IMR-90 (cell line): Measurements from ENCODE around the gene MDFI. TPM values are rescaled to one million over a fixed set of nuclear protein-coding genes. Genes with fewer than 3 reads are reported as not detected.

Experiments
- ATAC-seq: fragments of 200-7000 bp; cut with Tn5 transposase; 2 replicates; pipeline ENCODE4 v1.9.1; 2020; ENCODE audit warnings: low read depth, mild to moderate bottlenecking, moderate library complexity
- BruUV-seq: library from RNA; stranded (reverse); fragments of 400-500 nt; replicated peaks from 2 replicates; lab custom pipeline; 2021; lab: Mats Ljungman, UMichigan
- CTCF ChIA-PET: fragments of 300-600 bp; formaldehyde crosslinking; extraction: SDS; loops from one replicate; lab custom pipeline; 2021; ENCODE audit warnings: antibody characterized with exemption; lab: Yijun Ruan, JAX
- POLR2A ChIA-PET: fragments of 300-600 bp; sonication (Branson Sonifier 250); formaldehyde crosslinking; loops from one replicate; lab custom pipeline; 2022; ENCODE audit warnings: antibody characterized with exemption; ENCODE audit not compliant: unreplicated experiment; lab: Charles Lee
- DNase-seq: peaks from one replicate; pipeline ENCODE4 v3.0.0; 2013
- H2AFZ ChIP-seq: replicated peaks from 2 replicates; pipeline ENCODE3; 2013; ENCODE audit warnings: low read length, mild to moderate bottlenecking; ENCODE audit not compliant: poor library complexity
- H2AK5ac ChIP-seq: 2 replicates; pipeline ENCODE4 v1.6.1; 2013; ENCODE audit warnings: low read depth, low read length, inconsistent platforms
- H2AK9ac ChIP-seq: replicated peaks from 2 replicates; pipeline ENCODE3; 2013; ENCODE audit warnings: mild to moderate bottlenecking, low read depth, low read length, moderate library complexity; ENCODE audit not compliant: poor library complexity
- H2BK120ac ChIP-seq: 2 replicates; pipeline ENCODE4 v1.6.1; 2013; ENCODE audit warnings: low read depth, low read length, inconsistent platforms
- H2BK15ac ChIP-seq: 3 replicates; pipeline ENCODE4 v1.6.1; 2013; ENCODE audit warnings: low read depth, low read length, inconsistent platforms
- H2BK20ac ChIP-seq: 2 replicates; pipeline ENCODE4 v1.6.1; 2013; ENCODE audit warnings: low read depth, mild to moderate bottlenecking, inconsistent platforms, low read length, moderate library complexity
- H2BK5ac ChIP-seq: 2 replicates; pipeline ENCODE4 v1.6.1; 2013; ENCODE audit warnings: mild to moderate bottlenecking, low read depth, low read length, inconsistent platforms; ENCODE audit not compliant: poor library complexity, severe bottlenecking
- H3K14ac ChIP-seq: replicated peaks from 2 replicates; pipeline ENCODE4 v1.6.1; 2013; ENCODE audit warnings: low read depth, low read length, inconsistent platforms
- H3K18ac ChIP-seq: 2 replicates; pipeline ENCODE4 v1.6.1; 2013; ENCODE audit warnings: low read depth, low read length, control low read depth
- H3K23ac ChIP-seq: 2 replicates; pipeline ENCODE4 v1.6.1; 2013; ENCODE audit warnings: low read depth, low read length, inconsistent platforms
- H3K27ac ChIP-seq: 2 replicates; pipeline ENCODE4 v1.5.1; 2013; ENCODE audit warnings: mild to moderate bottlenecking, control low read depth, low read length; ENCODE audit not compliant: insufficient read depth
- H3K27me3 ChIP-seq: 2 replicates; pipeline ENCODE4 v1.6.1; 2013; ENCODE audit warnings: low read length; ENCODE audit not compliant: control insufficient read depth, insufficient read depth
- H3K36me3 ChIP-seq: 2 replicates; pipeline ENCODE4 v1.6.1; 2013; ENCODE audit warnings: low read length, mixed read lengths; ENCODE audit not compliant: control insufficient read depth, insufficient read depth
- H3K4ac ChIP-seq: 2 replicates; pipeline ENCODE4 v1.6.1; 2013; ENCODE audit warnings: low read depth, low read length, inconsistent platforms
- H3K4me1 ChIP-seq: 2 replicates; pipeline ENCODE4 v1.6.1; 2013; ENCODE audit warnings: low read length, mixed read lengths; ENCODE audit not compliant: control insufficient read depth, insufficient read depth
- H3K4me2 ChIP-seq: 2 replicates; pipeline ENCODE4 v1.6.1; 2013; ENCODE audit warnings: low read depth, mild to moderate bottlenecking, control low read depth, low read length, moderate library complexity
- H3K4me3 ChIP-seq: 2 replicates; pipeline ENCODE4 v1.5.1; 2013; ENCODE audit warnings: low read depth, mild to moderate bottlenecking, control low read depth, low read length, moderate library complexity; ENCODE audit not compliant: insufficient read depth
- H3K56ac ChIP-seq: 2 replicates; pipeline ENCODE4 v1.6.1; 2013; ENCODE audit warnings: low read length, inconsistent platforms; ENCODE audit not compliant: insufficient read depth; ENCODE audit errors: extremely low read depth
- H3K79me1 ChIP-seq, 2 experiments: 2 replicates each; pipeline ENCODE4 v1.6.1; 2013; ENCODE audit warnings: low read length in 2 of 2, inconsistent platforms in 1 of 2, low read depth in 1 of 2
- H3K9ac ChIP-seq: 2 replicates; pipeline ENCODE4 v1.6.1; 2013; ENCODE audit warnings: low read depth, low read length, control low read depth
- H3K9me1 ChIP-seq: 2 replicates; pipeline ENCODE4 v1.6.1; 2013; ENCODE audit warnings: low read length, inconsistent platforms; ENCODE audit not compliant: insufficient read depth
- H3K9me3 ChIP-seq: 2 replicates; pipeline ENCODE4 v1.6.1; 2013; ENCODE audit warnings: low read length; ENCODE audit not compliant: control insufficient read depth, insufficient read depth
- H4K20me1 ChIP-seq: 2 replicates; pipeline ENCODE4 v1.6.1; 2013; ENCODE audit warnings: low read length, inconsistent platforms; ENCODE audit not compliant: insufficient read depth
- H4K5ac ChIP-seq: 2 replicates; pipeline ENCODE4 v1.6.1; 2013; ENCODE audit warnings: mild to moderate bottlenecking, low read depth, low read length, control low read depth
- H4K8ac ChIP-seq, 2 experiments: 2 replicates each; pipeline ENCODE4 v1.6.1; 2013; ENCODE audit warnings: low read depth in 2 of 2, low read length in 2 of 2, control low read depth in 1 of 2, inconsistent platforms in 1 of 2
- H4K91ac ChIP-seq: 2 replicates; pipeline ENCODE4 v1.6.1; 2013; ENCODE audit warnings: low read depth, low read length, inconsistent platforms; ENCODE audit not compliant: insufficient read depth
- CHD1 ChIP-seq: IDR thresholded peaks from 2 replicates; pipeline ENCODE4 v1.6.1; 2012; ENCODE audit warnings: low read depth, low read length, improper control_type of control experiment
- CTCF ChIP-seq: conservative IDR thresholded peaks from 2 replicates; pipeline ENCODE4 v1.5.1; 2012; ENCODE audit warnings: mild to moderate bottlenecking, low read depth, low read length, improper control_type of control experiment
- ELK1 ChIP-seq: fragments of 150-350 bp; IDR thresholded peaks from 2 replicates; pipeline ENCODE4 v1.6.1; 2016; ENCODE audit warnings: low read depth, mild to moderate bottlenecking, low read length, moderate library complexity, borderline replicate concordance
- FOS ChIP-seq: fragments of 150-350 bp; IDR thresholded peaks from 2 replicates; pipeline ENCODE4 v1.6.1; 2016; ENCODE audit warnings: low read depth, low read length
- MAFK ChIP-seq: IDR thresholded peaks from 2 replicates; pipeline ENCODE4 v1.6.1; 2012; ENCODE audit warnings: low read depth, low read length, improper control_type of control experiment
- MAZ ChIP-seq: IDR thresholded peaks from 2 replicates; pipeline ENCODE4 v1.6.1; 2012; ENCODE audit warnings: low read depth, mild to moderate bottlenecking, low read length, improper control_type of control experiment, moderate library complexity, borderline replicate concordance
- MXI1 ChIP-seq: IDR thresholded peaks from 2 replicates; pipeline ENCODE4 v1.6.1; 2012; ENCODE audit warnings: low read depth, mild to moderate bottlenecking, low read length, moderate library complexity, borderline replicate concordance
- NFE2L2 ChIP-seq: fragments of 150-350 bp; IDR thresholded peaks from 2 replicates; pipeline ENCODE4 v1.6.1; 2016; ENCODE audit warnings: low read depth, mild to moderate bottlenecking, low read length
- RAD21 ChIP-seq: IDR thresholded peaks from 2 replicates; pipeline ENCODE4 v1.6.1; 2012; ENCODE audit warnings: low read length, improper control_type of control experiment
- RCOR1 ChIP-seq: IDR thresholded peaks from 2 replicates; pipeline ENCODE4 v1.6.1; 2012; ENCODE audit warnings: mild to moderate bottlenecking, low read length, improper control_type of control experiment; ENCODE audit not compliant: insufficient replicate concordance
- RFX5 ChIP-seq: IDR thresholded peaks from 2 replicates; pipeline ENCODE4 v1.8.0; 2012; ENCODE audit warnings: low read depth, mild to moderate bottlenecking, low read length, moderate library complexity
- SMC3 ChIP-seq: fragments of 150-350 bp; IDR thresholded peaks from 2 replicates; pipeline ENCODE4 v1.6.1; 2016; ENCODE audit warnings: low read depth, mild to moderate bottlenecking, antibody characterized with exemption, low read length, moderate library complexity
- WGBS, 2 experiments: methylation state at CpG; one replicate each; pipeline versions ENCODE4 v1.1.5 to v1.1.7; 2013; ENCODE audit warnings: missing lambda C conversion rate in 2 of 2; ENCODE audit not compliant: insufficient read length in 1 of 2; ENCODE audit errors: extremely low coverage in 2 of 2; 5-methylcytosine and 5-hydroxymethylcytosine counted together
- dilution Hi-C: fragments of 300-500 bp; cut with HindIII; formaldehyde crosslinking; loops from one replicate; pipeline ENCODE4 v1.14.3; 2018; ENCODE audit warnings: low sequenced_read_pairs; ENCODE audit not compliant: unreplicated experiment
- in situ Hi-C: fragments of 300-500 bp; cut with MboI; formaldehyde crosslinking; loops from 3 replicates; pipeline ENCODE4 v1.14.3; 2019; ENCODE audit warnings: low sequenced_read_pairs, inconsistent platforms, mixed read lengths
- intact Hi-C: fragments of 100-400 bp; cut with micrococcal nuclease; formaldehyde crosslinking; loops from 2 replicates; pipeline ENCODE4 v1.10.0; 2022
- polyA plus RNA-seq, 3 experiments: library from polyadenylated mRNA; depleted of rRNA; stranded (reverse); fragments of >200 nt; gene quantifications; 2 replicates each; pipeline ENCODE4 v1.2.3, GENCODE V29; 2012; ENCODE audit warnings: low replicate concordance in 1 of 3
- total RNA-seq: library from RNA; depleted of rRNA; stranded (reverse); fragments of >200 nt; gene quantifications from 2 replicates; pipeline ENCODE4 v1.2.3, GENCODE V29; 2012

Gene MDFI
- total and polyA plus RNA-seq, 2 of the 4 experiments (the other 2 are of a cell fraction), result 0.18 to 0.29 TPM

- TF ChIP-seq MAFK (no peak), FOS (no peak), RFX5 (no peak), SMC3 (no peak)
These were observed 49.0 kb upstream of the MDFI start (continued) for GRCh38 chr6:41589223-41589622.

GRCh38 chr6:41589636-41590622 is 48.3 kb upstream of the MDFI start:
- 92% methylated on average over 8 of the region's 39 CpGs; no CpG with 5 or more reads in 1 of the 2 experiments for WGBS, 2 experiments
- Histone ChIP-seq H3K27ac (no peak overlapping the region), H2AK5ac (no peak overlapping the region), H3K9me3 (no peaks in the 10 kb centered on the region), H2AK9ac (no peak overlapping the region), H2BK15ac (no peak overlapping the region), H3K27me3 (no peaks in the 10 kb centered on the region), H3K36me3 (peaks cover 30% of the 10 kb centered on the region), H3K56ac (no peak overlapping the region), H3K9me1 (no peaks in the 10 kb centered on the region), H2BK5ac (no peak overlapping the region), H3K18ac (no peak overlapping the region), H3K4ac (no peak overlapping the region), H3K4me2 (no peak overlapping the region), H4K8ac (no peak overlapping the region), H3K23ac (no peak overlapping the region), H2BK120ac (no peak overlapping the region), H2AFZ (no peak overlapping the region), H4K20me1 (peaks cover 6% of the 10 kb centered on the region), H3K4me3 (no peak overlapping the region), H3K79me1 (no peaks in the 10 kb centered on the region), H2BK20ac (no peak overlapping the region), H4K5ac (no peak overlapping the region), H3K14ac (no peak overlapping the region), H3K9ac (no peak overlapping the region), H4K91ac (no peak overlapping the region), H3K4me1 (no peaks in the 10 kb centered on the region)
- ATAC-seq (no peak), DNase-seq (no peak)
- dilution Hi-C loops (no loop called here), in situ Hi-C loops (loop anchor here (5.0 to 10.0 kb wide), 3 partner anchors 125 to 218 kb away; no protein-coding TSS in a partner anchor), intact Hi-C loops (no loop called here)
- BruUV-seq, result no TSS peak
- POLR2A ChIA-PET, result no interaction called here
- CTCF ChIA-PET, result no interaction called here
- TF ChIP-seq CTCF, result no peak
- no peak for TF ChIP-seq MAZ
- TF ChIP-seq RAD21, result no peak
- TF ChIP-seq ELK1, result no peak
- TF ChIP-seq MXI1, result no peak
- TF ChIP-seq RFX5, result no peak
- TF ChIP-seq FOS, result no peak
- TF ChIP-seq NFE2L2, result no peak
- TF ChIP-seq CHD1, result no peak
- TF ChIP-seq RCOR1, result no peak
- no peak for TF ChIP-seq MAFK
